ENCODE data around the gene RFTN1.

RFTN1 gene

DNA sequence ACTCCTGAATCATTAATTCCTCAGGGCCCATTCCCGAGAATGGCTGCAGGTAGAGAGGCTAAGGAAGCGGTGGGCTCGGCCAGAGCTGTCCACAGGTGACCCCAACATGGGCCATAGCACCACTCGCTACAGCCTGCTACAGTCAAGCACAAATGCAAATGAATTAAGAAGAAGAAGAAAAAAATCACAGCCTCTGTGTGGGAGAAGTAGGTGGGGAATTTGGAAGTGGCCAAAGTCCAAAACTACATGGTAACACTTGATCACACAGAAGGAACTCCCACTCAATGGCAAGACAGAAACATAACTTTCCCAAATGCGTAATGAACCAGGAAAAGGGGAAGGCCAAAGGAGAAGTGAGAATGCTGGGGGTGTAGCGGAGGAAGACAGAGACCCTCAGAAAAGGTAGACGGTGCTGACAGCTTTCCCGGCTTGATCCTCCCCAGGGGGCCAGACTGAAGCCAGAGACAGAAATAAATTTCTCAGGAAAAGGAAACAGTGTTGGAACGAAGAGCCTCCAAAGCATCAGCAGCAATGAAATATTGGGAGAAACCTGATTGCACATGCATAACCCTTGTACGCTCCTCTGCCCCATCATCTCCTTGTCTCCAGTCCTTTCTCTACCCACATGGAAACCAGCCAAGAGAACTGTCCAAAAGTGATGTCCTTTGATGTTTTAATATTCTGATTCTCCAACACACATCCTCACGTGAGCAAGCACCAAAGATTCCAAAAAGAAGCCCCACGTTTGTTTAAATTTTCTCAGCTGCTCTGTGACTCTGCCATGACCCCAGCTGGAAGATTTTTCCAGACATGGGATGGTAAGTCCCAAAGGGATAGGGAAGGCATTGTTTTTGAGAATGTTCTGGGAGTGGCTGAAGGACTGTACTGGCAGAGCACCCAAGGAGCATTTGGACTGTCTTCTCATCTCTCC, 140.9 kb downstream of the RFTN1 start:
- DNase-seq: no peak

DNA sequence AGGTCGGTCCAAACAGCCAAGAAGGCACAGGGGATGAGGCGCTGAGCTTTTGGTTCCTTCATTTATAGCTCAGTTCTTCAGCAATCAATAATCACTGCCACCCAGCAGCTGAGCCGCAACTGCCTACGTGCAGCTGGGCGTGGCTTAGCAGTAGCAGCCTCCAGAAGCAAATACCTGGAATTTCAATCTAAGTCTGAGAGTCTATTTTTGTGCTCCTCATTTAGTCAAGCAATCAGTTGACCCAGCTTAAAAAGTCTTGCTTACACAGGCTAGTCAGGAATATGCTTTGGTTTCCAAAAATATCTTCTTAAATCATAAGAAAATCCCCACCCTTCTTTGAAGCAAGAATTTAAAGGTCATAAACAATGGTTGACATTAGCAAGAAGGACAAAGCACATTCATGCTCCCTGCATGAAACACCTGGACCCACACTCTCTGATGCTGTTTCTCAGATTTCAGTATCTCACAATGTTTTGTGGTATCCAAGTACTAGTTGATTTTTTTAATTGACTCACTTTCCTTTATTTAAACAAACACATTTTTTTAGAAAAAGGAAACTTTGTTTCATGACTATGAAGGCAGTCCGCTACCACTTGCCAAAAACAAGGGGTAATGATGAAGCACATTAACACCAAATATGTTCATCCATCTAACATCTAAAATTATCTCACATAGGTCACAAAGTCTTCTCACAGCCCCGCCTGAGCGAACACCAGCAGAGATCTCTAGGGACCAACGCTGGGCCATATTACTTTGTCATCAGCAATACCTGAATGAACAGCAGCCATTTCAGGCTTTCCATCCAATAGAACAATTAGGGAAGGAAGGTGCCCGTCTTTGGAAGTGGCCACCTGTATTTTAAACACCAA, 142.4 kb downstream of the RFTN1 start:
- no peak for DNase-seq

DNA sequence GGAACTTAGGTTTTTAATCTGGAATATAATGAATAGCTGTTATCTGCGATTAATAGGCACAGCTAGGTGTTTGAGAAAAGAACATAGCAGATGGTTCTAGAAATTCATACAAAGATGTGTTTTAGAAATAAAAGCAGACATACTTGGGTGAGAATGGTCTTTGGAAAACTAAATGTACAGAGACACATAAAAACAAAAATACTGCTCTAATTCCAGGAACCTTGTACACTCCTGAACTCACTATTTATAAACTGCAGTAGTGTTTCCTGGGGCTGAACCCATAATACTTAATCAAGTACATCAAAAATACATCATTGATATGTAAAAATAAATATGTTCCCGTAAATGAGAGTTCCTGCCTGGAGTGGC, 143.0 kb downstream of the RFTN1 start:
- no peak for DNase-seq

DNA sequence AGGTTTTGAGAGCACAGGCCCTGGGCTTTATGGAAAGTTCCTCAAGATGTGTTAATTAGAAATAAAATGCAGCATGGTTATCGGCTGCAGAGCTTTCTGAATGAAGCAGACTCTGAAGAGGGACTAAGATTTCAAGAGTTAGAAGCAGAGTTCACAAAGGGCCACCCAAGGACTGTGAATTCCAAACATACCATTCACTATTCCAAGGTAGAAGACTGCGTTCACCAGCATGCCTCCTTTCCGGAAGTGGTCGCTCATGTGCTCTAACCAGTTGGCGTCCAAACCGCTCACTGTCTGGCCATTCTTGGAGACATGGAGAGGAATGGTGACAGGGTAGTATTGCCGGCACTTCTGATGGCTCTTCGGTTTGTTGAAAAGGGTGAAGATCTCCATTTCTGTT, 143.6 kb downstream of the RFTN1 start:
- no peak for DNase-seq

DNA sequence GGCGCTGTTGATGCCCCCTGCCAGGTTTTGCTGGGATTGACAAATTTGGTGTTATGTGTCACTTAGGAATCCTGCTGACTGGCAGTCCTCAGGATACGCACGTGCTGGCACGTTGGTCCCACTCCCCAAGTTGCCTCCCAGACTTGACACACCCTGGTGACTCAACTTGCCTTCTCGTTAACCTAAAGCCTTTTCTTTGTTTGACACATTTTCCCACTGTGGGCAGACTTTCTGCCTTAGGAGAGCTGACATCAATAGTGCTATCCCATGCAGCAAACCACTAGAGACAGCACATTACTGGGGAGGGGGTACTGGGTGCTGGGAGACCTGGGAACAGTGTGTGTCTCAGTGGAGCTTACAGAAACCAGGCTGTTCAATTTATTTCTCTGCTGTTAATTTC, 144.2 kb downstream of the RFTN1 start:
- DNase-seq: no peak

DNA sequence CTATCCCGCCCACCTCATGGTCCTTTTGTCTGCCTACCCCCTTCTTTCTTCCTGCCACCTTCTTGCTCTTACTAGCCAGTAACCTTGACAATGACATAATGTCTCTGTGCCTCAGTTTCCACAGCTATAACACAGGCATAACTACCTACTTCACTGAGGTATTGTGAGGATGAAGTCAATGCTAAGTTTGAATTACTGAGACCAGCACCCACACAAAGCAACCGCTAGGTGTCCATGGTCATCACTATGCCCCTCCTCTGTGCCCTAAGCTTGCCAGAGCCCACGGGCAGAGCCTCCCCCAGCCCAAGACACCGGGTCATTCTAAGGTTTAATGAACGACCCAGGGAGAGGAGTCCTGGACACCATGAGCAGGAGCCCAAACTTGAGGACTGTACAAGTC, 146.9 kb downstream of the RFTN1 start:
- no peak for DNase-seq

DNA sequence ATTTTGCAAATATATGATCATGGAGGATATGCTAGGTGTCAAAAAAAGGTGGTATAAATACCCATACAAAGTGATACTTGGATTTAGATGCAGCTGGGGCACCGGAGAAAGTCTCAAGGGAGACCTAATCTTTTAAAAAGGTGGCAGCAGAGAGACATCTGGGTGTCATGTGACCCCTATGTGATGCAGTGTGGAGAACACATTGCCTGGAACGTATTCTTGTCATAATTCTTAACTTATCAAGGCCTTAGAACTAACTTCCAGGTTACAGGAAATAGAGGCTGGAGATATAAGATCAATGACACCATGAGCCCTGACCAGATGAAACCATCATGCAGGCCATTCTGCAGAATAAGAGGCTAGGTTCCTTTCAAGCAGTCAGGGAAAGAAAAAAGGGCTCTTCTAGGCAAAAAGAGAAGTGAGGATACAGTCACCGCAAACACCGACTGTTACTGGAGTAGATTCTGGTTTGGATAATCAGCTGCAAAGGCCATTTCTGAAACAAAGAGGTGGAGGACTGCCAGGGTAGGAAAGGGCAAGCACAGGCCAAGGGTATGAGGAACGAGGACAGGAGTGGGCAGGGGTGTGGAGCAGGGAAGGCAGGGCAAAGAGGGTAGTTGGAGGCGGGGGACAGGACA, 147.9 kb downstream of the RFTN1 start:
- no peak for DNase-seq

DNA sequence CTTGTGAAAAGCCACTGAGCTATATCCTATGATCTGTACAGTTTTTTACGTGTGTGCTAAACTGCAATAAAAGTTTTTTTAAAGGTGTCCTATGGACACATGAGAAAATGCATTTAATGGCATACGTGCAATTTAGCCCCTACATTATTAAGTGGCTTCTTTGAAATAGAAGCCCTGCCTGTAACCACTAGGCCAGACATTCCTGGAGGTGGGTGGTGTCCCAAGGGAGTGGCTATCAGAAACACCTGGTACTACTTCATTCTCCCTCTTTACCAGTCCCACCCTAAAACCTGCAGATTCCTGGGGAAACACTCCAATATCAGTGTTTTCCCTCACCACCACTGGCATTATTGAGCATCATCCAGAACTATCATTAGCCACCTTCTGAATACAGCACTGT, 148.5 kb downstream of the RFTN1 start:
- DNase-seq: no peak

DNA sequence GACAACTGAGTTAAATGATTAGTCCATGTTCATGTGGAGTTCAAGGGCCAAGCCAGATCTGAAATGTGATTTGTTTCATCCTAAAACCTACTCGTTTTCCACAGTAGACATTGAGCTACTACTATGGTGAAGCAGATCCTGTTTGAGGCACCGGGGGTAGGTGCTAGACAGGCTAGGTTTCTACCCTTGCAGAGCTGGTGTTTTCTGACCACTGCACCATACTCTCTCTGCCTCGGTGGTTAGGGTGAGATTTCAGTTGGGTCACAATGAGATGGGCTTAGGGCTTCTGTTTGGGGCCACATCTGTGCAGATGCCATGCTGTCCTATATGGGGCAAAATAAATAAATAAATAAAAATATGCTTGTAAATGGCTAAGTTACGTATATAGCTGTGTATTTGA, 149.2 kb downstream of the RFTN1 start:
- DNase-seq: no peak

DNA sequence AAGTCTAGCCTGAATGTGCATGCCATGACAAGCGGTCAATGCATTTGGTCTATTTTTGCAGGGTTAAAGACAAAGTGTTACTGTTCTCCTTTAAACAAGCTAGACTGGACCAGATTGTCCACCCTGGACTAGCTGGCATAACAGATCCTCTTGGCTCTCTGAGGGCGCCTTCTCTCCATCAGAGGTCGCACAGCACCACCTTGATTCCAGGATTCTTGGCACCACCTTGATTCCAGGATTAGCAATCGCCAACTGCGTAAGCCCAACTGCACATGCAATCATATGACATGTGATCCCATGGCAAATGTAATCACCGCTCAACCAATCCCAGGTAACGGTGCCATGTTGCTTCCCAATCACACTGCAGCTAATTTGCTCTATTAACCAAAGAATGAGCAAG, 149.9 kb downstream of the RFTN1 start:
- no peak for DNase-seq

DNA sequence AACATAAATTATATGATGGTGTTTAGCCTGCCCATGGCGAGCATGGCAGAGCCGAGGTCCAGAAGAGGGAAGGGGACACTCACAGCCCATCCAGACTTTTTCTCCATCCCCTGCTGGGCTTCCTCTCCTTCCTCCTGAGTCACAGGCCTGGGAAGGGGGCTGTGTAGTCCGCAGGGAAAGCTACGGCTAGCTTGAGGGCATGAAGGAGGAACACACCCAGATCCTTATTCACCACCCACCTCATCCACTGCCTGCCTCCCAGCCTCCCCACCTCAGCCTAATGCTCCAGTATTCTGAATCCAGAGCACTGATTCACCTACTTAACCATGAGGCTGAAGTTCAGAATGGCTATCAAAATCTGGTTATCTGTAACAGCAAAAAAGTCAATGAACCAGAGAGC, 150.7 kb downstream of the RFTN1 start:
- DNase-seq: no peak

DNA sequence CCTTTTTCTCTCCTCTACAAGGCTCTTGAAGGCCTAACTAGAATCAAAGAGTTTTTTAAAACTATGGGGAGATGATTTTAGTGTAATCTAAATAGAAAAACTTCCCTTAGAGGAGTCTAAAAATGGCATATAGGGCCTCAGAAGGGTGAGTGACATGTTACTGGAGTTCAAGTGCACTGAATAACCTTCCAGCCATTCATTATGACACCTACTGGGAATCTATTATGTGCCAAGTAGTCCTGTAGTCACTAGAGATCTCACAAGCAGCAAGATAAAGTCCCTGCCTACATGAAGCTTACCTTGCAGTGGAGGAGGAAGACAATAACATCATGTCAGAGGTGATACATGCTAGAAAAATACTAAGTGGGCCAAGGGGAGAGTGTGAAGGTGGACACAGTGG, 152.4 kb downstream of the RFTN1 start:
- DNase-seq: no peak

DNA sequence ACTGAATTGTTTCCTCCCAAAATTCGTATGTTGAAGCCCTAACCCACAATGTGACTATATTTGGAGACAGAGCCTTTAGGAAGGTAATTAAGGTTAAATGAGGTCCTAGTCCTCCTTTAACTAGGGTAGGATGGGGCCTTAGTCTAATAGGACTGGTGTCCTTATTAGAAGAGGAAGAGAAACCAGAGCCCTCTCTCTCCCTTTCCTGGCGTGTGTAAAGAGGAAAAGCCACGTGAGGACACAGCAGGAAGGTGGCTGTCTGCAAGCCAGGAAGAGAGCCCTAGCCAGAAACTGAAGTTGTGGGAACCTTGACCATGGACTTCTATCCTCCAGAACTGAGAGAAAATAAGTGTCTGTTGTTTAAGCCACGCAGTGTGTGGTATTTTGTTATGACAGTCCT, 154.2 kb downstream of the RFTN1 start:
- DNase-seq: no peak

DNA sequence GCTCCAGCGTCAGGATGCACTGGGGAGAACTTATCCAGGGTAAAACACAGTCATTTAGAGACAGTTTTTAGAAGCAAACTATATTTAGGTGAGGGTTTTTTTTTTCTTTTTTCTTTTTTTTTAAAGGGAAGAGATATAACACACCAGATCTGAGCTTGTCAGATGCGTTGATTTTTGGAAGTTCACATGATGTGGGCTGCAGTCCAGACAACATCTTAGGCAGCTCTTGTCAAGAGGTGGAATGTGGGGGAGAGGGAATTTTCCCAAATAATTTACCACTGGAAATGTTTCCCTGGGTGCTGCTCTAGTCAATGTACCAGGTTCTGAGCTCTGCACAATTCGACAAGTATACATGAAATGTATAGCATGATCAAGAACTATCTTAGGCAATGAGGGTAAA, 155.2 kb downstream of the RFTN1 start:
- no peak for DNase-seq

DNA sequence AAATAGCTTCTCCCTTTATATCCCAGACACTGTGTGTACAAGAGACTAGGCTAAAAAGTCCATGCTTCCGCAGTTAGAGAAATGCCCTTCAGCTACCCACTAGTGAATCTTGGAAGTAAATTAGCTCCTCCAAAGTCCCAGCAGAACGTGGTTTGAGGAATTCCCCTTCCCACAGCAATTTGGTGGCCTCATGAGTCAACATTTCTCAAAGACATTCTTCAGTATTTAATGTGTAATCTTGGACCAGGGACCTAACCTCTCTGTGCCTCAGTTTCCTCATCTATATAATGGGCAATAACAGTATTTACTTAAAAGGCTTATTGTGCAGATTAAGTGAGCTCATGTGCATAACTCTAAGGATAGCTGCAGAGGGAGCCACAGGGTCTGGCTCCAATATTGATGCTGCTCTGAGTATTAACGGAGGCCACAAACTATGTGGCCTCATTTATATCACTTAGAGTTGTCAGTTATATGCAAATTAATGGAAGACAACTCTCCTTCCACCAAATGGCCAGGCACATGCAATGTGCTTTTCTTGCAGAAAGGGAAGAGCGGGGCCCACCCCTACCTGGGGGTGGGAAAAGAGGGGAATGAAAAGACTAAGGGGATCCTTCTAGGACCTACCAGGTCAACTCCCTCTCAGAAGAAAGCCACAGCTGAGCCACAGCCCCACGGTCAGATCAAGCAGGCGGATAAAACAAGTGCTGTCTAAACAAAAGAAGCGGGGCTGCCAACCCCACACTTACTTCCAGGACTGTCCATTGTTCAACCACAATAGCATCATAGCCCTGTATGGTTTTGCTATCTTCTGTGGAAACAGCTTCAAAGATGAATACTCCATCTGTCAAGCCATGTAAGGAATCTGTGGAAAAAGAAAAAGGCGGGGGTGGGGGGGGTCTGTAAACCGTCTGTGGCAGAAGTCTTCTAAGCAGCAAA, 156.0 kb downstream of the RFTN1 start:
- DNase-seq: no peak

DNA sequence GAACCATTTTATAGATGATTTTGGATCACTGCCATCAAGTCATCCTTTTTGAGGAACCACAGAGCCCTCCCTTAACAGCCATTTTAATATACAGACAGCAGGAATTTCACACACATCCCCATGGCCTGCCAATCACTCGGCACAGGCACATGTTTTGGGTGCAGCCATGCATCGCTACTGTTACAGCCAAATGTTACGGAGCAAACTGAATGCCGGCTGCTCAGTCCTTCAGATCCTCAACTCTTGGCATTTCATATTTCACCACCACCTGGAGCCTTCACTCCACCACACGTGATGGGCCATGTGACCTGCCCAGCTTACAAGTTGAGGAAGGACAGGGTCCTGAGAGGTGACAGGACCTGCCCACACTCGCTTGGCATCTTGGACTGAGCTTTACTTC, 157.7 kb downstream of the RFTN1 start:
- DNase-seq: no peak

DNA sequence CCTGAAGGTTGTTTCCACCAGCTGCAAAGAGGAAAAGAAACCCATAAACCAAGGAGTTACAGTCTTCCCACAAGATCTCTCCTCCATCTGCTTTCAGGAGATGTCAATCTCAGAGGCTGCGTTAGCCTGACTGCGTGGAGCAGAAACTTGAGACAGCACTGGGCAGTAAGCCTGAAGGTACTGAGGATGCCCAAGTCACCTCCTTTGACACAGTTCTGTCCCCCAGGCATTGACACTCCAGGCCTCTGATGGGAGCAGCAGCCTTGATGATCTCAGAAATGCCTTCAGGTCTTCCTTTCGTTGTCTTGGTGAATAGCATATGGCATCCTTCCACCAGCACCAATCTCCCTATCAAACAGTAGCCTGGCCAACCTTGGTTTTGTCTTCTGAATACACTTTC, 159.2 kb downstream of the RFTN1 start:
- no peak for DNase-seq

DNA sequence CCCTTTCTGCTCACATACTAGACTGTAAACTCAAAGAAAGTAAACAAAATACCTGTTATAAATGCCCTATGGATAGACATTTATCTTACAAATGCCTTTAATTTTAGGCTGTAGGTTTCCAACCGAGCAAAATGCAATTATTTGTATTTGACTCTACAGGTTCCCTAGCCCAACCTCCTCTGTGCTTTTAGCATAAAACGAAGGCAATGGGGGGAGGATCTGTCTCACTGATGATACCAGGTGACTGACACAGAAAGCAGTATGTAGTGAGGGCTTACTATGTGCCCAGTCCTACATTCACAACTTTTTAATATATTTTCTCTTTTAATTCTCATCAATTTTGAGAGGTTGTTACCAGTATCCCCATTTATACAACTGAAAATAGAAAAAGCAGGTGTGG, 161.1 kb downstream of the RFTN1 start:
- no peak for DNase-seq

DNA sequence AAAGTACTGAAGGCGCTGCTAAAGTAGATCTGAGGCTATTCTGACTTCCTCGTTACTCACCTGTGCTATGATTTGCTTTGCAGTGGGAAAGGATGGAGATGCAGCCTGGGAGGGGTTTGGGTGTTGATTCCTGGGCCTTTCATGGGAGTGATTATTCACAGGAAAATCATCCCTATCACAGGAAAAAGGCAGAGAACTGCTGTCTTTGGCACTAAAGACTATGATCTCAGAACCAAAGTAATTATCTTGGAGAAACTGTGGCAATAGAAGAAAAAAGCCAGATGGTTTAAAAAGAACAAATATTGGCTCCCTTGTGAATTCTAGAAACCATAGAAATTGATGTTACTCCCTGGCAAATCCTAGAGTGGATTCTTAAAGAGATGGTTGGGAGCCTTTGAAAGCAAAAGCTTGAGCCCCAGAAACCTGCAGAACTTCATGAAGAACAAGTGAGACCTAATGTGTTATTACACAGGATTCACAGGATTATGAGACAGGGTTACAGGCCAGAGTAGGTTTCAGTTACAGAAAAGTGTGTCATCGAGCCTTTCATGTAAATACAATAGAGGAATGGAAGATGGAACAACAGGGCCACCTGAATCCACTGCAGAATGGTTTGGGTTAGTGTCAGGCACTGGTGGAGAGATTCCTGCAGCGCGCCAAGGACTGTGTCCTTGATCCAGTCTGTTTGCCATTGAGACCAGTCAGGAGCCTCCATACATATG, 162.7 kb downstream of the RFTN1 start:
- no peak for DNase-seq

DNA sequence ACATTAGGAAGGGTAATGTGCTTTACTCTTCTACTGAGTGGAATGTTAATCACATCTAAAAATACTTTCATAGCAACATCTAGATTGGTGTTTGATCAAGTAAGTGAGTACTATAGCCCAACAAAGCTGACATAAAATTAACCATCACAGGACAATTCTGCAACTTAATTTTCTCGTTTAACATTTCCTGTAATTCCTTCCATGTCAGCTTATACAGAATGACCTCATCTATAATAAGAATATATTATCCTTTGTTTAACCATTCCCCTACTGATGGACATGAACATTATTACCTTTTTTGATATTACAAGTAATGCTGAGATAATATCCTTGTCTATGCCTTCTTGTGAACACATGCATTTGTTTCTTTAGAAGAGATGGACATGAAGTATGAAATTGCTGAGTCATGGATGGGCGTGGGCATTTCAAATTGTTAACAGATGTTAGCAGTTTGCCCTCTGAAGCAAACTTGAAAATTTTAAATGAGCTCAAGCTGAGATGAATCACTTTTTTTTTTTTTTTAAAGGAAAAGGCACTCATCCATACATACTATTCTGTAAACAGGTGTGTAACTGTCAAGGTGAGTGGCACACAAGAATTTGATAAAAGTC, 163.4 kb downstream of the RFTN1 start:
- no peak for DNase-seq

DNA sequence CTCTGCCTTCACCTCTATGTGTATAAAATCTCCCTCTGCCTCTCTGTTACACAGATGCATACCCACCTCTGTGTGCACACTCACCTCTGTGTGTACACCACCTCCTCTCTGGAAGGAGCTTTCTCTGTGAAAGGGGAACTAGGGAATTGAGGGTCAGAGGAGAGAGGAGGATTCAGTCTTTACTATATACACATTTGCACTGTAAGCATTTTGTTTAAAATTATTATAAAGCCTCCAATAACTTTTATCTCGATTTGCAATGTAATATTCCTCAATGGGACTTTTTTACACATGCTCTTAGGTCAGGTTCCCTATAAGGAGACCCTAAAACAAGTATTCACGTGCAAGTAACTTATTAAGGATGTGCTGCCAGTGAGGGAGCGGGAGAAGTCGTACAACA, 166.0 kb downstream of the RFTN1 start:
- no peak for DNase-seq
